ENCODE results near the gene LRRC75B.
"Not testable (repeated sequence)": the region's sequence is repeated elsewhere in the genome, so short reads cannot be mapped to it uniquely, and the experiment has no call there.

LRRC75B gene

GRCh38 chr22:24602105-24602749 lies 9.4 kb upstream of the LRRC75B start:
- DNase-seq: not testable (repeated sequence)

GRCh38 chr22:24601217-24602104 lies 8.6 kb upstream of the LRRC75B start:
- peak in 1 of 5 experiments; percentile 49 for DNase-seq

- DNase-seq: not testable (repeated sequence)
Measured at GRCh38 chr22:24599958-24600715, 7.3 kb upstream of the LRRC75B start.

- no peak for DNase-seq
Measured at GRCh38 chr22:24599514-24599913, 6.6 kb upstream of the LRRC75B start.

- not testable (repeated sequence) for DNase-seq
Measured at GRCh38 chr22:24597076-24597475, 4.2 kb upstream of the LRRC75B start.

- DNase-seq: no peak
Measured at GRCh38 chr22:24595863-24596262, 3.0 kb upstream of the LRRC75B start.

- no peak for DNase-seq
Measured at GRCh38 chr22:24595228-24595627, 2.4 kb upstream of the LRRC75B start.

GRCh38 chr22:24594569-24595120 lies 1.8 kb upstream of the LRRC75B start:
- no peak for DNase-seq

- DNase-seq: no peak
Measured at GRCh38 chr22:24593836-24594568, 1.1 kb upstream of the LRRC75B start.

- not testable (repeated sequence) for DNase-seq
Measured at GRCh38 chr22:24593559-24593835, 624 bp upstream of the LRRC75B start.

GRCh38 chr22:24592058-24592850 lies 619 bp downstream of the LRRC75B start:
- DNase-seq: no peak

- DNase-seq: no peak
Measured at GRCh38 chr22:24591286-24591830, 1.5 kb downstream of the LRRC75B start.

GRCh38 chr22:24590596-24591173 lies 2.2 kb downstream of the LRRC75B start:
- no peak for DNase-seq

GRCh38 chr22:24589518-24590030 lies 3.3 kb downstream of the LRRC75B start:
- DNase-seq: no peak

GRCh38 chr22:24588757-24589481 lies 4.0 kb downstream of the LRRC75B start:
- DNase-seq: no peak

- no peak for DNase-seq
Measured at GRCh38 chr22:24588381-24588756, 4.5 kb downstream of the LRRC75B start.

GRCh38 chr22:24587948-24588347 lies 4.9 kb downstream of the LRRC75B start:
- no peak for DNase-seq

- no peak for DNase-seq
Measured at GRCh38 chr22:24587251-24587650, 5.6 kb downstream of the LRRC75B start.

- DNase-seq: no peak
Measured at GRCh38 chr22:24585927-24586546, 6.8 kb downstream of the LRRC75B start.

GRCh38 chr22:24585461-24585860 lies 7.4 kb downstream of the LRRC75B start:
- no peak for DNase-seq

Data from T-helper 2 cell (primary cell).